GM21360 (cell line): ENCODE measurements around the gene TMEM175.

Experiments
- ATAC-seq: cut with Tn5 transposase; IDR thresholded peaks from one replicate; pipeline ENCODE4 v1.9.1; 2021; ENCODE audit warnings: mild to moderate bottlenecking, moderate library complexity; ENCODE audit not compliant: unreplicated experiment

TMEM175 gene

GRCh38 chr4:898869-899555 is 33.2 kb upstream of the TMEM175 start:
- ATAC-seq: no peak

- no peak for ATAC-seq
Measured at GRCh38 chr4:899556-899906, 32.7 kb upstream of the TMEM175 start.

GRCh38 chr4:900073-900472 is 32.2 kb upstream of the TMEM175 start:
- ATAC-seq: no peak

- ATAC-seq: no peak
Measured at GRCh38 chr4:900721-901120, 31.5 kb upstream of the TMEM175 start.

- no peak for ATAC-seq
Measured at GRCh38 chr4:901192-901910, 30.9 kb upstream of the TMEM175 start.

GRCh38 chr4:903066-904046 is 28.9 kb upstream of the TMEM175 start:
- ATAC-seq: no peak

GRCh38 chr4:905485-906338 is 26.5 kb upstream of the TMEM175 start:
- ATAC-seq: no peak

GRCh38 chr4:906339-907102 is 25.7 kb upstream of the TMEM175 start:
- no peak for ATAC-seq

- ATAC-seq: no peak
Measured at GRCh38 chr4:907103-907400, 25.2 kb upstream of the TMEM175 start.

GRCh38 chr4:907691-908425 is 24.4 kb upstream of the TMEM175 start:
- ATAC-seq: no peak

- ATAC-seq: no peak
Measured at GRCh38 chr4:909131-909571, 23.1 kb upstream of the TMEM175 start.

- ATAC-seq: no peak
Measured at GRCh38 chr4:909821-910220, 22.4 kb upstream of the TMEM175 start.

GRCh38 chr4:910366-911091 is 21.7 kb upstream of the TMEM175 start:
- ATAC-seq: no peak

- ATAC-seq: no peak
Measured at GRCh38 chr4:911221-911751, 21.0 kb upstream of the TMEM175 start.

GRCh38 chr4:911871-912490 is 20.3 kb upstream of the TMEM175 start:
- ATAC-seq: no peak

GRCh38 chr4:912548-913279 is 19.5 kb upstream of the TMEM175 start:
- ATAC-seq: no peak

GRCh38 chr4:913280-913618 is 19.0 kb upstream of the TMEM175 start:
- no peak for ATAC-seq
